ENCODE data around the gene BRD8. TPM values are rescaled to one million over a fixed set of nuclear protein-coding genes. Genes with fewer than 3 reads are reported as not detected.

The BRD8 gene
- total and polyA plus RNA-seq, 9 of the 15 experiments (the other 6 are each of a cell fraction or from before 2014, with no cell fraction given), result 54.6 to 163 (median 87.0) TPM

- Histone ChIP-seq H3K4me3 (no peak overlapping the region), H3K9ac (ENCODE audit: insufficient read depth in 1 of 2, low read depth in 2 of 2, low read length in 2 of 2) (no peak overlapping the region), H3K4me1 (replicated peaks in 1 of 2; ENCODE audit: control insufficient read depth in 2 of 2, insufficient read depth in 2 of 2, low read length in 2 of 2) (peaks cover 3 to 7% of the 10 kb centered on the region in 2 experiments; a peak in 3 of 5 replicates), H3K4me2 (ENCODE audit: insufficient read depth, low read length) (no peak overlapping the region), H3K36me3 (ENCODE audit: control insufficient read depth, insufficient read depth, low read length) (peaks cover 2% of the 10 kb centered on the region; the same call in 2 of the 3 replicates), H3K27ac (ENCODE audit: extremely low read depth, low read depth, low read length) (no peak overlapping the region), H3K79me2 (ENCODE audit: control insufficient read depth, insufficient read depth, low read length) (peaks cover 14% of the 10 kb centered on the region), H2AFZ (ENCODE audit: low read depth, low read length) (no peak overlapping the region), H3K27me3 (ENCODE audit: control insufficient read depth in 2 of 2, insufficient read depth in 2 of 2, low read length in 2 of 2) (no peaks in the 10 kb centered on the region), H4K20me1 (replicated peaks; ENCODE audit: control insufficient read depth, insufficient read depth, low read length) (no peaks in the 10 kb centered on the region), H3K9me3 (replicated peaks; ENCODE audit: control insufficient read depth, insufficient read depth, low read depth, low read length) (peaks cover 9% of the 10 kb centered on the region), H3K9me1 (ENCODE audit: control insufficient read depth, insufficient read depth, low read length) (no peaks in the 10 kb centered on the region)
- no peak for FAIRE-seq
- 42% methylated on average over 2 of the region's 2 CpGs for WGBS (ENCODE audit: insufficient coverage, low coverage, missing lambda C conversion rate)
- no peak for ATAC-seq
- in situ Hi-C loops (cut with MboI) (no loop called here), intact Hi-C loops (cut with micrococcal nuclease) (no loop called here)
- TF ChIP-seq ZNF277 (CRISPR knock-in tag; IDR thresholded peaks at IDR 0.05; ENCODE audit: borderline replicate concordance) (no peak), CEBPB (tag; IDR thresholded peaks at IDR 0.05) (peak; percentile 80), CHCHD3 (CRISPR knock-in tag; IDR thresholded peaks at IDR 0.05) (no peak), TGIF2 (CRISPR knock-in tag; IDR thresholded peaks at IDR 0.05) (no peak), E2F6 (IDR thresholded peaks at IDR 0.05; ENCODE audit: borderline replicate concordance in 1 of 2, extremely low read depth in 1 of 2, insufficient read depth in 1 of 2, insufficient read length in 1 of 2, low read depth in 1 of 2, low read length in 1 of 2, poor library complexity in 1 of 2, severe bottlenecking in 1 of 2) (no peak), SP1 (CRISPR knock-in tag; IDR thresholded peaks at IDR 0.05) (no peak), CEBPG (CRISPR knock-in tag; IDR thresholded peaks at IDR 0.05) (no peak), CEBPG (tag; conservative IDR thresholded peaks at IDR 0.05 in 1 of 2, IDR thresholded peaks at IDR 0.05 in 1 of 2) (peak; percentile 35 to 43; a peak in 3 of 4 replicates), DEAF1 (CRISPR knock-in tag; IDR thresholded peaks at IDR 0.05) (no peak)
- BruUV-seq (replicated peaks), result no TSS peak
- POLR2A ChIA-PET, result interaction anchor here (0.9 to 1.6 kb wide), 2 partner anchors 27 to 121 kb away, joined by 3 to 4 read pairs; partner anchors contain the start of gene FAM53C
- DNase-seq (ENCODE audit: extremely low read depth in 1 of 4, low spot score in 3 of 4), result no peak
- CTCF ChIA-PET (ENCODE audit: low intra/inter-chr PET ratio), result no interaction called here
These were observed 38.4 kb upstream of the BRD8 start for GRCh38 chr5:138216799-138217198.

All from K562 (cell line).